ENCODE data around the gene RBM11.

The RBM11 gene

DNA sequence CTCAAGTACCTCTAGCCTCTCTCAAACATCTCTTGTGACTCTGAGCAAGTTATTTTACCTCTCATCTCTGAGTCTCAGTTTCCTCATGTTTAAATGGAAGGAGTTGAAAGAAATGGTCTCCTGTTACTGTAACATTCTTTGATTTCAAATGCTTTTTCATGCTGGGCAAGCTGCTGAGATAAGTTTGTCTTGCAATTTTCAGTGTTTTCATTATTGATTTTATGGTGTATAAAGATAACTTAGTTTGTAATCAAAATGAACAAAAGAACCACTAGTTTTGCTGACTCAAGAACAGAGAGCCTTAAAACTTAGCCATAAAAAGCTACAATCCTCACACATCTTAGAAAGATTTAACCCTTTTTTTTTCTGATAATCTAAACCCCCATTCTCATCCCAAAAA lies 9.7 kb upstream of the RBM11 start:
- Histone ChIP-seq H3K4me1 (ENCODE audit: control insufficient read depth, insufficient read depth, low read length) (peaks cover 6% of the 10 kb centered on the region; the same call in 1 of the 2 replicates), H3K27ac (ENCODE audit: extremely low read depth, low read depth, low read length) (no peak overlapping the region), H3K4me3 (ENCODE audit: low read depth, low read length) (no peak overlapping the region), H3K36me3 (ENCODE audit: control insufficient read depth in 2 of 2, insufficient read depth in 1 of 2, low read length in 2 of 2) (no peaks in the 10 kb centered on the region), H3K9me3 (ENCODE audit: control insufficient read depth, insufficient read depth, low read depth, low read length) (no peaks in the 10 kb centered on the region)
- peak; percentile 56 for TF ChIP-seq FEZF1 (tag by site-specific recombination; IDR thresholded peaks at IDR 0.05)
- TF ChIP-seq MZF1 (tag by site-specific recombination; IDR thresholded peaks at IDR 0.05; ENCODE audit: borderline replicate concordance): no peak
- TF ChIP-seq, protein P1, sequence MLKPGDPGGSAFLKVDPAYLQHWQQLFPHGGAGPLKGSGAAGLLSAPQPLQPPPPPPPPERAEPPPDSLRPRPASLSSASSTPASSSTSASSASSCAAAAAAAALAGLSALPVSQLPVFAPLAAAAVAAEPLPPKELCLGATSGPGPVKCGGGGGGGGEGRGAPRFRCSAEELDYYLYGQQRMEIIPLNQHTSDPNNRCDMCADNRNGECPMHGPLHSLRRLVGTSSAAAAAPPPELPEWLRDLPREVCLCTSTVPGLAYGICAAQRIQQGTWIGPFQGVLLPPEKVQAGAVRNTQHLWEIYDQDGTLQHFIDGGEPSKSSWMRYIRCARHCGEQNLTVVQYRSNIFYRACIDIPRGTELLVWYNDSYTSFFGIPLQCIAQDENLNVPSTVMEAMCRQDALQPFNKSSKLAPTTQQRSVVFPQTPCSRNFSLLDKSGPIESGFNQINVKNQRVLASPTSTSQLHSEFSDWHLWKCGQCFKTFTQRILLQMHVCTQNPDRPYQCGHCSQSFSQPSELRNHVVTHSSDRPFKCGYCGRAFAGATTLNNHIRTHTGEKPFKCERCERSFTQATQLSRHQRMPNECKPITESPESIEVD (tag by site-specific recombination; IDR thresholded peaks at IDR 0.05): peak; percentile 56
- POLR2A ChIA-PET: interaction anchor here (1.3 kb wide), 1 partner anchor 10 kb away, joined by 3 read pairs; the partner anchor contains the start of gene RBM11
- CTCF ChIA-PET: no interaction called here

DNA sequence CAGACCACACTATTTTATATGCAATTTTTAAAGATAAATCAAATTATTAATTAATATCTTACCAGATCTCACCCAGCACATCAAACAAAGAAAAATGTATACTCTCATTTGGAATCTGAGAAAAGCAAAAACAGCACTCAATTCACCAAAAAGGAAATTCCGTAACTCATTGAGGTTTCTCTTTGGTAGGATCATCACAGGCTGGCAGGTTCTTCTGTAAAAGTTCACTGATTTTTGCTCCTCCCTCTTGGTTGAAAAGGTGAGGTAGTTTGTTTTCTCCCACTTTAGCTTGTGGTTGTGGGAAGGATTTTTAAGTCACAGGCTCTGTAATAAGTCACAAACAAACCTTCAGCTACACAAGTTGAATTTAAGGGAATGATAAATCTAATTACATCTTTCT lies 5.2 kb upstream of the RBM11 start, which contains the start of gene LIPI:
TSS of gene LIPI (minus strand) at position 218 of the 400 bp plus-strand sequence. CDS start at position 108, 110 bp downstream.
- Histone ChIP-seq H3K27ac (ENCODE audit: extremely low read depth, low read depth, low read length) (no peak within 1 kb of the TSS), H3K36me3 (ENCODE audit: control insufficient read depth in 2 of 2, insufficient read depth in 1 of 2, low read length in 2 of 2) (no peaks in the 10 kb centered on the region), H3K9me3 (ENCODE audit: control insufficient read depth, insufficient read depth, low read depth, low read length) (no peaks in the 10 kb centered on the region), H3K4me1 (ENCODE audit: control insufficient read depth, insufficient read depth, low read length) (peaks cover 6% of the 10 kb centered on the region; the same call in 1 of the 2 replicates), H3K4me3 (ENCODE audit: low read depth, low read length) (no peak within 1 kb of the TSS)
- TF ChIP-seq ZNF292 (tag by site-specific recombination; IDR thresholded peaks at IDR 0.05; ENCODE audit: borderline replicate concordance, low read depth) (no peak), ZNF221 (tag by site-specific recombination; IDR thresholded peaks at IDR 0.05; ENCODE audit: borderline replicate concordance) (no peak)
- TF ChIP-seq, protein P2, sequence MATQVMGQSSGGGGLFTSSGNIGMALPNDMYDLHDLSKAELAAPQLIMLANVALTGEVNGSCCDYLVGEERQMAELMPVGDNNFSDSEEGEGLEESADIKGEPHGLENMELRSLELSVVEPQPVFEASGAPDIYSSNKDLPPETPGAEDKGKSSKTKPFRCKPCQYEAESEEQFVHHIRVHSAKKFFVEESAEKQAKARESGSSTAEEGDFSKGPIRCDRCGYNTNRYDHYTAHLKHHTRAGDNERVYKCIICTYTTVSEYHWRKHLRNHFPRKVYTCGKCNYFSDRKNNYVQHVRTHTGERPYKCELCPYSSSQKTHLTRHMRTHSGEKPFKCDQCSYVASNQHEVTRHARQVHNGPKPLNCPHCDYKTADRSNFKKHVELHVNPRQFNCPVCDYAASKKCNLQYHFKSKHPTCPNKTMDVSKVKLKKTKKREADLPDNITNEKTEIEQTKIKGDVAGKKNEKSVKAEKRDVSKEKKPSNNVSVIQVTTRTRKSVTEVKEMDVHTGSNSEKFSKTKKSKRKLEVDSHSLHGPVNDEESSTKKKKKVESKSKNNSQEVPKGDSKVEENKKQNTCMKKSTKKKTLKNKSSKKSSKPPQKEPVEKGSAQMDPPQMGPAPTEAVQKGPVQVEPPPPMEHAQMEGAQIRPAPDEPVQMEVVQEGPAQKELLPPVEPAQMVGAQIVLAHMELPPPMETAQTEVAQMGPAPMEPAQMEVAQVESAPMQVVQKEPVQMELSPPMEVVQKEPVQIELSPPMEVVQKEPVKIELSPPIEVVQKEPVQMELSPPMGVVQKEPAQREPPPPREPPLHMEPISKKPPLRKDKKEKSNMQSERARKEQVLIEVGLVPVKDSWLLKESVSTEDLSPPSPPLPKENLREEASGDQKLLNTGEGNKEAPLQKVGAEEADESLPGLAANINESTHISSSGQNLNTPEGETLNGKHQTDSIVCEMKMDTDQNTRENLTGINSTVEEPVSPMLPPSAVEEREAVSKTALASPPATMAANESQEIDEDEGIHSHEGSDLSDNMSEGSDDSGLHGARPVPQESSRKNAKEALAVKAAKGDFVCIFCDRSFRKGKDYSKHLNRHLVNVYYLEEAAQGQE (tag by site-specific recombination; IDR thresholded peaks at IDR 0.05): no peak
- ChIA-PET CTCF (interaction anchor here (0.8 kb wide), 1 partner anchor 1272 kb away, joined by 3 read pairs; no protein-coding TSS in a partner anchor), POLR2A (no interaction called here)

DNA sequence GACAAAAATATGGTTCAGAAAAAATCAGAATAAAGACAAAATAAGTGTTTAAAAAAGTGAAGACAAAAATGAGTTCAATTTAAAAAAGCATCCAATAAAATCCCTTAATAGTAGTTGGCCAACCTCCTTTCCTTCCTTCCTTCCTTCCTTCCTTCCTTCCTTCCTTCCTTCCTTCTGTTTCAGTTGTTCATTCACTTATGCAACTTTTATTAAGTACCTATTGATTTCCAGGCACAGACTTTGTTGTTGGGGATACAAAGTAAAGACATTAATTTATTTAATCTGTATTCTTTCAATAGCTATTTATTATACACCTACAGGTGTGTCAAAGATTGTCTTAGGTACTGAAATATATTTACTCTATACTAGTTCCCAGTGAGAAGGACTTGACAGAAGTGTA lies 2.8 kb upstream of the RBM11 start:
- no peak for TF ChIP-seq ZNF175 (tag by site-specific recombination; IDR thresholded peaks at IDR 0.05)
- TF ChIP-seq ZNF658 (tag by site-specific recombination; IDR thresholded peaks at IDR 0.05): no peak
- TF ChIP-seq ZNF596 (tag by site-specific recombination; IDR thresholded peaks at IDR 0.05): no peak
- TF ChIP-seq ZNF16 (tag by site-specific recombination; IDR thresholded peaks at IDR 0.05; ENCODE audit: low read depth): no peak
- CTCF ChIA-PET: interaction anchor here (1.3 kb wide), 1 partner anchor 45 kb away, joined by 5 read pairs; no protein-coding TSS in a partner anchor

DNA sequence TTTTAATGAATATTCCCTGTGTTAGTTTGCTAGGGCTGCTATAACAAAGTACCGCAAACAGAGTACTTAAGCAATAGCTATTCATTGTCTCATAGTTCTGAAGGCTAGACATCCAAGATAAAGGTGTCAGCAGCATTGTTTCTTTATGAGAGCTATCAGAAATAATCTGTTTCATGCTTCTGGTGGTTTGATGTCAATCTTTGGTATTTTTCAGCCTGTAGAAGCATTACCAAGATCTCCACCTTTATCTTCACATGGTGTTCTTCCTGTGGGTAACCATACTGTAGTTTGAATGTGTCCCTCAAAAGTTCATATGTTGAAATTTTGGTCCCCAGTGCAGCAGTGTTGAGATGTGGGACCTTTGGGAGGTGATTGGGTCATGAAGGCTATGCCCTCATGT lies 7.4 kb downstream of the RBM11 start:
- Histone ChIP-seq H3K36me3 (ENCODE audit: control insufficient read depth in 2 of 2, insufficient read depth in 1 of 2, low read length in 2 of 2) (peaks cover 11 to 50% of the 10 kb centered on the region in 2 experiments), H3K4me1 (ENCODE audit: control insufficient read depth, insufficient read depth, low read length) (no peaks in the 10 kb centered on the region), H3K9me3 (ENCODE audit: control insufficient read depth, insufficient read depth, low read depth, low read length) (no peaks in the 10 kb centered on the region), H3K27ac (ENCODE audit: extremely low read depth, low read depth, low read length) (no peak overlapping the region), H3K4me3 (ENCODE audit: low read depth, low read length) (no peak overlapping the region)
- CTCF ChIA-PET: no interaction called here
- POLR2A ChIA-PET: no interaction called here
- TF ChIP-seq GFI1B (tag by site-specific recombination; IDR thresholded peaks at IDR 0.05): no peak
- no peak for TF ChIP-seq MZF1 (tag by site-specific recombination; IDR thresholded peaks at IDR 0.05; ENCODE audit: borderline replicate concordance)
- no peak for TF ChIP-seq ZNF785 (tag by site-specific recombination; IDR thresholded peaks at IDR 0.05)
- TF ChIP-seq ZFP69B (tag by site-specific recombination; IDR thresholded peaks at IDR 0.05): no peak
- TF ChIP-seq ZNF184 (tag by site-specific recombination; IDR thresholded peaks at IDR 0.05): no peak
- TF ChIP-seq ZNF658 (tag by site-specific recombination; IDR thresholded peaks at IDR 0.05): no peak
- TF ChIP-seq ZNF610 (tag by site-specific recombination; IDR thresholded peaks at IDR 0.05; ENCODE audit: borderline replicate concordance): no peak
- no peak for TF ChIP-seq ZNF768 (tag by site-specific recombination; IDR thresholded peaks at IDR 0.05)
- TF ChIP-seq ZNF544 (tag by site-specific recombination; IDR thresholded peaks at IDR 0.05): no peak
- no peak for TF ChIP-seq HOXA7 (CRISPR knock-in tag; IDR thresholded peaks at IDR 0.05; ENCODE audit: borderline replicate concordance)
- TF ChIP-seq, protein P3, sequence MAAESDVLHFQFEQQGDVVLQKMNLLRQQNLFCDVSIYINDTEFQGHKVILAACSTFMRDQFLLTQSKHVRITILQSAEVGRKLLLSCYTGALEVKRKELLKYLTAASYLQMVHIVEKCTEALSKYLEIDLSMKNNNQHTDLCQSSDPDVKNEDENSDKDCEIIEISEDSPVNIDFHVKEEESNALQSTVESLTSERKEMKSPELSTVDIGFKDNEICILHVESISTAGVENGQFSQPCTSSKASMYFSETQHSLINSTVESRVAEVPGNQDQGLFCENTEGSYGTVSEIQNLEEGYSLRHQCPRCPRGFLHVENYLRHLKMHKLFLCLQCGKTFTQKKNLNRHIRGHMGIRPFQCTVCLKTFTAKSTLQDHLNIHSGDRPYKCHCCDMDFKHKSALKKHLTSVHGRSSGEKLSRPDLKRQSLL (tag by site-specific recombination; IDR thresholded peaks at IDR 0.05): no peak
- TF ChIP-seq ZNF266 (tag by site-specific recombination; IDR thresholded peaks at IDR 0.05; ENCODE audit: low read depth): no peak
- no peak for TF ChIP-seq TCF7L2 (IDR thresholded peaks at IDR 0.05; ENCODE audit: borderline replicate concordance, low read depth, low read length)
- no peak for TF ChIP-seq KLF10 (tag by site-specific recombination; IDR thresholded peaks at IDR 0.05)
- TF ChIP-seq KLF7 (tag by site-specific recombination; IDR thresholded peaks at IDR 0.05; ENCODE audit: borderline replicate concordance): no peak

More for the DNA sequence above, 2.8 kb upstream of the RBM11 start:
- H3K27ac ChIP-seq (ENCODE audit: extremely low read depth, low read depth, low read length): no peak overlapping the region
- no peaks in the 10 kb centered on the region for H3K36me3 ChIP-seq (ENCODE audit: control insufficient read depth in 2 of 2, insufficient read depth in 1 of 2, low read length in 2 of 2)
- no peaks in the 10 kb centered on the region for H3K9me3 ChIP-seq (ENCODE audit: control insufficient read depth, insufficient read depth, low read depth, low read length)
- no peak overlapping the region for H3K4me3 ChIP-seq (ENCODE audit: low read depth, low read length)
- no peaks in the 10 kb centered on the region for H3K4me1 ChIP-seq (ENCODE audit: control insufficient read depth, insufficient read depth, low read length)
- POLR2A ChIA-PET: no interaction called here
